ENCODE results near the gene RASAL1.

Gene RASAL1

GRCh38 chr12:113095405-113095804 lies 40.2 kb downstream of the RASAL1 start:
- no peak for DNase-seq (ENCODE audit: low read depth)

DNA sequence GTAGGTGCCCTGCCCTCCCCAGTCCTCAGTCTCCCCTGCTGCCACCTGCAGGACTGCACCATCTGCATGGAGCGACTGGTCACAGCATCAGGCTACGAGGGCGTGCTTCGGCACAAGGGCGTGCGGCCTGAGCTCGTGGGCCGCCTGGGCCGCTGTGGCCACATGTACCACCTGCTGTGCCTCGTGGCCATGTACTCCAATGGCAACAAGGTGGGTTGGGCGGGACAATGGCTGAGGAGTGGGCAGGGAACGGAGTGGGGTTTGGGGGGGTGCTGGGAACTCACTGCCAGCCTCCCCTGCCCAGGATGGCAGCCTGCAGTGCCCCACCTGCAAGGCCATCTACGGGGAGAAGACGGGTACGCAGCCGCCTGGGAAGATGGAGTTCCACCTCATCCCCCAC lies 40.8 kb downstream of the RASAL1 start:
- no peak for DNase-seq (ENCODE audit: low read depth)

DNA sequence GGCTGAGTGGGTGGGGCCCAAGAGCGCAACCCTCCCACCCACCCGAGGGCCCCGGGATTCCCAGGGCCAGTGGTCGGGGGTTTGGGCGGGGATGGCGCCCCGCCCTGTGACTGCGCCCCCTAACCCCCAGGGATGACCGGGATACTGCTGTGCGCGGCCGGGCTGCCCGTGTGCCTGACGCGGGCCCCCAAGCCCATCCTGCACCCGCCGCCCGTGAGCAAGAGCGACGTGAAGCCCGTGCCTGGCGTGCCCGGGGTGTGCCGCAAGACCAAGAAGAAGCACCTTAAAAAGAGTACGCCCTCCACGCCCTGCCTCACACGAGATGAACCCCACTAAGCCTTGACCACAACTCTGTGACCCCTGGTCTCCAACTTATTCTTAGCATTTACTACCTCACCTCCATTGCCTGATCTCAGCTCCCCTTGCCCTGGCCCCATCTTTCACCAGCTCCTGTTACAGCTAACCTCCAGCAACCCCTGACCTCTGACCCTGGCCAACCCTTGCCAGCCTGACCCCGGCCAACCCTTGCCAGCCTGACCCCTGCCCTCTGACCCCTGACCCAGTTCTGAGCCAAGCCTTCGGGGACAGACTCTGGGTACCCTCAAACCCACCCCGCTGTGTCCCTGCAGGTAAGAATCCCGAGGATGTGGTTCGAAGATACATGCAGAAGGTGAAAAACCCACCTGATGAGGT lies 42.0 kb downstream of the RASAL1 start:
- DNase-seq (ENCODE audit: low read depth): no peak

DNA sequence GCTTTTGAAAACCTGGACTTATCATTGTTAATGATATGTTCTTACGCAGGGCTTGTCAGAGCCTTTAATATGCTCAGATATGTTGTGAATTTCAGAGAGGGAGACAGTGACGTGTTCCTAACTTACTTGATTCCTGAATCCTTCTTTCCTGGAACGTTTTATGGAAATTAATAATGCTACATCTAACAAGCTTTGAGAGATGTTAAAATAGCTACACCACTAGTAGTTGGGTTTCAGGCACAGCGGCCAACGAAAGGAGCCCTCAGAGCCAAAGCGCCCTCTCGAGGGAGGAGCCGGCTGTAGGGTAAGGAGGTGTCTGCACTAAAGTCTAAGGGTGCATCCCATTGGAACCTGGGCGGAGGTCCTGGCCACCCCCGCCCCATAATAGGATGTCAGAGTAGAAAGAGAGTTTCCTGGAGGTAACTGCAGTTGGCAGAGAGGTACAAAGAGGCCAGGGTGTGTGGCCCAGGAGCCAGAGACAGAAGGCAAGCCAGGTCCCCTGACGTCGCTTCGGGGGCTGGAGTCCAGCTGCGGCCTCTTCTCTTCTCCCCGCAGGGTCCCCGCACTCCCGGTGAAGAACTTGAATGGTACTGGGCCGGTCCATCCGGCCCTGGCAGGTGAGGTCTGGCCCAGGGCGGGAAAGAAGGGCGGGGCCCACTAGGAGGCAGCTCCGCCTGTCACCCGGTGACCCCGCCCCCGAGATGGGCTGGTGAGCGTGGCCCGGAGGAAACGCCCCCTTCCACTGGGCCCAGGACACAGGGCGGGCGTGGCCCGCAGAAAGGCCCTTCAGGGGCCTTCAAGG lies 42.8 kb downstream of the RASAL1 start:
- DNase-seq (ENCODE audit: low read depth): no peak

GRCh38 chr12:113091506-113091905 lies 44.1 kb downstream of the RASAL1 start:
- no peak for DNase-seq (ENCODE audit: low read depth)

GRCh38 chr12:113090740-113091139 lies 44.8 kb downstream of the RASAL1 start:
- no peak for DNase-seq (ENCODE audit: low read depth)

DNA sequence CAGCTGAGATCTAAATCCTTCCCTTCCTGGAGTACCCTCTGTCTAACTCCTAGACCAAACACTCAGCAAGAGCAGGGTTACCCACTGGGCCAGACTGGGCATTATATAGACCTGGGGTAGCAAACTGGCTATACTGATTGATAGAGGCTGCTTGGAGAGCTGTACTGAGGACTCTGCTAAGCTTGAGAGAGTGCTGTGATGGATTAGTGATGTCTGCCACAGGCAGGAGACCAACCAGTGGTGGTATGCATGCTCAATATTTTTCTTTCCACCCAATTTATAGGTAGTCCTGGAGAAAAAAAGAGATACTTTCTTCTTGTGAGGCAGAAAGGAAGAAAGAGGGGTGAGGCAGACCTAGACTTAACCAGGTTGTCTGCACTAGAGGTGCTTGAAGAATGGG lies 45.7 kb downstream of the RASAL1 start:
- no peak for DNase-seq (ENCODE audit: low read depth)

- DNase-seq (ENCODE audit: low read depth): peak; percentile 44
Observed at GRCh38 chr12:113088971-113089756, 46.4 kb downstream of the RASAL1 start.

GRCh38 chr12:113088037-113088436 lies 47.5 kb downstream of the RASAL1 start:
- DNase-seq (ENCODE audit: low read depth): no peak

GRCh38 chr12:113087193-113087592 lies 48.4 kb downstream of the RASAL1 start:
- DNase-seq (ENCODE audit: low read depth): no peak

DNA sequence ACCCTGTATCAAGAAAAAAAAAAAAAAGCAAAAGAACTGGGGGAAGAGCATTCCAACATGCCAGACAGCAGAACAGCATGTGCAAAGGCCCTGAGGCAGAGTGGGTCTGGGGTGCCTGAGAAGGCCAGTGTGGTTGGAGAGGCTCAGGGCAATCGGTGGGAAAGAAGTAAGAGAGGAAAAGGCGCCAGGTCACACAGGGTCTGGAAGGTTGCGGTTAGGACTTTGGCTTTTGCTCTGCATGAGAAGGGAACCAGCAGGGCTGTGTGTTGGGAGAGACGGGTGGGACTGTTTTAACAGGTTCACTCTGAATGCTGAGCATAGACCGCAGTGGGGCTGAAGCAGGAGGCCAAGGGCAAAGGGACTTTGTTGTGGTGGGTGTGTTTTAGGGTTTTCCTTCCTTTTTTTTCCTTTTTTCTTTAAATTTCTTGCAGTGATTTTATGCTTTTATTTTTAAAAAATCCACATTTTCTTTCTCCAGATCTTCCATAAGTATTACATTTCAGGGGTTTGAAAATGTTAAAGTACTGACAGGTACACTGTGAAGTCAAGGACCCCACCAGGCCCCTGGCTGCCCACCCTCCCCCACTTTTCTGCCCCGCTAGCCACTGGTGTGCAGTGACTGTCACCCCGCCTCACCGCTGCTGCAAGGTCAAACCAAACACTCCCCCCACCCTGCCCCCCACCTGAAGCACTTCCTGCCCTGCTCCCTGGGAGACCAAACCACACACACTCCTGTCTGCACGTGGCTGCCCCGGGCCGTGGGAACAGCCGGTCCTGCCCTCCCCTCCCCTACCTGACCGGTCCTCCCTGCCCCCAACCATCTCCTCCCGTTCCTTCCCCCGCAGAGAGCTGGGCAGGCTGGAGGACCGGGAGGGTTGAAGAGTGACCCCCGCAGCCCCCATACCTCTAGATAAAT lies 49.1 kb downstream of the RASAL1 start:
- DNase-seq (ENCODE audit: low read depth): peak; percentile 10

DNA sequence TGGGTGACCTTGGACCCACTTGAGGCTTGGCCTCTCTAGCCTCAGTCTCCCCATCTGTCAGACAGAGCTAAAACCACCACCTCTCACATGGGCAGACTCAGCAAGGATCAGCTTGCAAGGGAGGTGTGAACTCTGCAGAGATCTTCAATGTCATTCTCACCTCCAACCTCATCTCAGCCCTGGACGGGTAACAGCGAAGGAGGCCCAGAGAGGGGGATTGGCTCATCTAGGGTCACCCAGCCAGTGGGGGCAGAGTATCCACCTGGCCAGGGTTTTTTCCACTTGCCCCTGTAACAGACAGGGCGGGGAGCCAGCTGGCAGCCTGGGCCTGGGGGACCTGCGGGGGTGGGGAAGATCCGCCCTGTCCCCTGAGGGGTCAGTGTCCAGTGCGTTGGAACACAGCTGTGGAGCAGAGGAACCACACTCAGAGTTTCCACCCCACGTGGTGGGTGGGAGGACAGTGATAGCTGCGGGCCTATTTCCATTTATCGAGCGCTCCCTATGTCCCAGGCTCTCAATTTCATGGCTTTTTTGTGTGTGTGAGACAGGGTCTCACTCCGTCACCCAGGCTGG lies 51.6 kb downstream of the RASAL1 start:
- no peak for DNase-seq (ENCODE audit: low read depth)

DNA sequence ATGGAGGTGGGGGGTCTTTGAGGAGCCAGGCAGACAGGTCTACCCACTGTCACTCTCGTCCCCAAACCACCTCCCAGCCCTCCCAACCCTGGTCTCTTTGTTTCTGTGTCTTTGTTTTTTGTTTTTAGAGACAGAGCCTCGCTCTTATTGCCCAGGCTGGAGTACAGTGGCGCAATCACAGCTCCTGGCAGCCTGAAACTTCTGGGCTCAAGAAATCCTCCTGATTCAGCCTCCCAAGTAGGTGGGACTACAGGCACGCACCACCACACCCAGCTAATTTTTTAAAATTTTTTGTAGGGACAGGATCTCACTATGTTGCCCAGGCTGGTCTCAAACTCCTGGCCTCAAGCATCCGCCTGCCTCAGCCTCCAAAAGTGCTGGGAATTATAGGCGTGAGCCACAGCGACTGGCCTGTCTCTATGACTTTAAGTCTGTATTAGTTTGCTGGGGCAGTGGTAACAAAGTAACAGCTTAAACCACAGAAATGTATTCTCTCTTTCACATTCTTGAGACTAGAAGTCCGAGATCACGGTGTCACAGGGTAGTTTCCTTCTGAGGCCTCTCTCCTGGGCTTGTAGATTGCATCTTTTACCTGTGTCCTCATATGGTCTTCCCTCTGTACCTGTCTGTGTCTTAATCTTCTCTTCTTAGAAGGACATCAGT lies 52.9 kb downstream of the RASAL1 start:
- DNase-seq (ENCODE audit: low read depth): no peak

DNA sequence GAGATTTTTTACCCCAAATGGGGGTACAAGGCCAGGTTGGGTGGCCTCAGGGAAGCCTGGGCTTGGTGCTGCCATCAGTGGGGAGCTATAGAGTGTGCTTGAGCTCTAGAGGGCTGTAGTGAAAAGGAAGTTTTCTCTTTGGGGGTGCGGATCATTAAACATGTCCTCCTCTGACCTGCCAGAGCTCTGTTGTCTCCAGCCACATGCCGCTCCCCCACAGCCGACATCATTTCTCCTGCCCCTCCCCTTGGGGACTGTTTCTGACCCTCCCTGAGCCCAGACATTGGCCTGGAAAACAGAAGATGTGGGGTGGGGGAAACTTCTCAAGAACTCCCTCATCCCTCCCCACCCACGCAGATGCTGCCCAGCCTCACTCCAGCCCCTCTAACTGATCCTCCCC lies 53.7 kb downstream of the RASAL1 start:
- DNase-seq (ENCODE audit: low read depth): no peak

DNA sequence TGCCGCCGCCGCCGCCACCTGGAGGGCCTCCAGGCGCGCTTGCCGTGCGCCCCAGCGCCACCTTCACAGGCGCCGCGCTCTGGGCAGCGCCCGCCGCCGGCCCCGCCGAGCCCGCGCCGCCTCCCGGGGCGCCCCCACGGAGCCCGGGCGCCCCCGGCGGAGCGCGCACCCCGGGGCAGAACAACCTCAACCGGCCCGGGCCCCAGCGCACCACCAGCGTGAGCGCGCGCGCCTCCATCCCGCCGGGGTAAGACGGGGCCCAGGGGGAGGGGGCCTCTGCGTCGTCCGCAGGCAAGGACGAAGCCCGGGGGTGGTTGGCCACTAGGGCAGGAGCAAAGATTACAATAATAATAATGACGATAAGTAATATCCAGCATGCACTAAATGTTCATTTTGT lies 57.7 kb downstream of the RASAL1 start:
- DNase-seq (ENCODE audit: low read depth): no peak

GRCh38 chr12:113077057-113077858 lies 58.3 kb downstream of the RASAL1 start:
- DNase-seq (ENCODE audit: low read depth): no peak

GRCh38 chr12:113075137-113075683 lies 60.4 kb downstream of the RASAL1 start:
- no peak for DNase-seq (ENCODE audit: low read depth)

- DNase-seq (ENCODE audit: low read depth): no peak
Observed at GRCh38 chr12:113073586-113073985, 62.0 kb downstream of the RASAL1 start.

- DNase-seq (ENCODE audit: low read depth): no peak
Observed at GRCh38 chr12:113072136-113072535, 63.4 kb downstream of the RASAL1 start.

All from activated T-helper 9 cell treated with anti-CD3 and anti-CD28 coated beads, Interleukin-2, amount 50 U/mL, for 16 hours (primary cell).